Stimulated activated CD8-positive, alpha-beta memory T cell treated with anti-CD3 and anti-CD28 coated beads, Interleukin-4, amount 100 ng/mL, for 48 hours (primary cell): ENCODE data around the gene CEP112.

ENCODE experiments used
- DNase-seq: peaks from one replicate; pipeline ENCODE4 v3.0.0-alpha.2; 2020

The CEP112 gene

GRCh38 chr17:65666876-65667321 is 525.0 kb downstream of the CEP112 start:
- no peak for DNase-seq

- no peak for DNase-seq
Measured at GRCh38 chr17:65665966-65666365, 526.0 kb downstream of the CEP112 start.

GRCh38 chr17:65664696-65665095 is 527.2 kb downstream of the CEP112 start:
- no peak for DNase-seq

GRCh38 chr17:65664266-65664665 is 527.7 kb downstream of the CEP112 start:
- DNase-seq = no peak

- DNase-seq = no peak
Measured at GRCh38 chr17:65662196-65662595, 529.7 kb downstream of the CEP112 start.

- no peak for DNase-seq
Measured at GRCh38 chr17:65660947-65661346, 531.0 kb downstream of the CEP112 start.

- DNase-seq = no peak
Measured at GRCh38 chr17:65660078-65660477, 531.9 kb downstream of the CEP112 start.

GRCh38 chr17:65659512-65659911 is 532.4 kb downstream of the CEP112 start:
- DNase-seq = no peak

- DNase-seq = no peak
Measured at GRCh38 chr17:65657251-65657828, 534.6 kb downstream of the CEP112 start.

GRCh38 chr17:65656390-65657250 is 535.3 kb downstream of the CEP112 start:
- DNase-seq = peak; percentile 62

GRCh38 chr17:65655706-65656105 is 536.2 kb downstream of the CEP112 start:
- DNase-seq = no peak

- no peak for DNase-seq
Measured at GRCh38 chr17:65644545-65644944, 547.4 kb downstream of the CEP112 start.

- no peak for DNase-seq
Measured at GRCh38 chr17:65638221-65638975, 553.5 kb downstream of the CEP112 start.

GRCh38 chr17:65637786-65638185 is 554.1 kb downstream of the CEP112 start:
- no peak for DNase-seq

GRCh38 chr17:65634533-65634932 is 557.4 kb downstream of the CEP112 start:
- no peak for DNase-seq

GRCh38 chr17:65633988-65634387 is 557.9 kb downstream of the CEP112 start:
- DNase-seq = no peak

GRCh38 chr17:65633146-65633881 is 558.6 kb downstream of the CEP112 start:
- no peak for DNase-seq

GRCh38 chr17:65630502-65630901 is 561.4 kb downstream of the CEP112 start:
- no peak for DNase-seq

- no peak for DNase-seq
Measured at GRCh38 chr17:65629234-65629690, 562.7 kb downstream of the CEP112 start.

GRCh38 chr17:65628644-65629036 is 563.3 kb downstream of the CEP112 start:
- no peak for DNase-seq

- no peak for DNase-seq
Measured at GRCh38 chr17:65627891-65628643, 563.9 kb downstream of the CEP112 start.

- DNase-seq = no peak
Measured at GRCh38 chr17:65627108-65627507, 564.8 kb downstream of the CEP112 start.
